IMR-90 (cell line): Measurements from ENCODE around the gene SPHK1. TPM values are rescaled to one million over a fixed set of nuclear protein-coding genes. Genes with fewer than 3 reads are reported as not detected.

Source experiments
- ATAC-seq: fragments of 200-7000 bp; cut with Tn5 transposase; 2 replicates; pipeline ENCODE4 v1.9.1; 2020; ENCODE audit warnings: low read depth, mild to moderate bottlenecking, moderate library complexity
- BruUV-seq: library from RNA; stranded (reverse); fragments of 400-500 nt; replicated peaks from 2 replicates; lab custom pipeline; 2021; lab: Mats Ljungman, UMichigan
- CTCF ChIA-PET: fragments of 300-600 bp; formaldehyde crosslinking; extraction: SDS; loops from one replicate; lab custom pipeline; 2021; ENCODE audit warnings: antibody characterized with exemption; lab: Yijun Ruan, JAX
- POLR2A ChIA-PET: fragments of 300-600 bp; sonication (Branson Sonifier 250); formaldehyde crosslinking; loops from one replicate; lab custom pipeline; 2022; ENCODE audit warnings: antibody characterized with exemption; ENCODE audit not compliant: unreplicated experiment; lab: Charles Lee
- DNase-seq: peaks from one replicate; pipeline ENCODE4 v3.0.0; 2013
- H2AFZ ChIP-seq: replicated peaks from 2 replicates; pipeline ENCODE3; 2013; ENCODE audit warnings: low read length, mild to moderate bottlenecking; ENCODE audit not compliant: poor library complexity
- H2AK5ac ChIP-seq: 2 replicates; pipeline ENCODE4 v1.6.1; 2013; ENCODE audit warnings: low read depth, low read length, inconsistent platforms
- H2AK9ac ChIP-seq: replicated peaks from 2 replicates; pipeline ENCODE3; 2013; ENCODE audit warnings: mild to moderate bottlenecking, low read depth, low read length, moderate library complexity; ENCODE audit not compliant: poor library complexity
- H2BK120ac ChIP-seq: 2 replicates; pipeline ENCODE4 v1.6.1; 2013; ENCODE audit warnings: low read depth, low read length, inconsistent platforms
- H2BK15ac ChIP-seq: 3 replicates; pipeline ENCODE4 v1.6.1; 2013; ENCODE audit warnings: low read depth, low read length, inconsistent platforms
- H2BK20ac ChIP-seq: 2 replicates; pipeline ENCODE4 v1.6.1; 2013; ENCODE audit warnings: low read depth, mild to moderate bottlenecking, inconsistent platforms, low read length, moderate library complexity
- H2BK5ac ChIP-seq: 2 replicates; pipeline ENCODE4 v1.6.1; 2013; ENCODE audit warnings: mild to moderate bottlenecking, low read depth, low read length, inconsistent platforms; ENCODE audit not compliant: poor library complexity, severe bottlenecking
- H3K14ac ChIP-seq: replicated peaks from 2 replicates; pipeline ENCODE4 v1.6.1; 2013; ENCODE audit warnings: low read depth, low read length, inconsistent platforms
- H3K18ac ChIP-seq: 2 replicates; pipeline ENCODE4 v1.6.1; 2013; ENCODE audit warnings: low read depth, low read length, control low read depth
- H3K23ac ChIP-seq: 2 replicates; pipeline ENCODE4 v1.6.1; 2013; ENCODE audit warnings: low read depth, low read length, inconsistent platforms
- H3K27ac ChIP-seq: 2 replicates; pipeline ENCODE4 v1.5.1; 2013; ENCODE audit warnings: mild to moderate bottlenecking, control low read depth, low read length; ENCODE audit not compliant: insufficient read depth
- H3K27me3 ChIP-seq: 2 replicates; pipeline ENCODE4 v1.6.1; 2013; ENCODE audit warnings: low read length; ENCODE audit not compliant: control insufficient read depth, insufficient read depth
- H3K36me3 ChIP-seq: 2 replicates; pipeline ENCODE4 v1.6.1; 2013; ENCODE audit warnings: low read length, mixed read lengths; ENCODE audit not compliant: control insufficient read depth, insufficient read depth
- H3K4ac ChIP-seq: 2 replicates; pipeline ENCODE4 v1.6.1; 2013; ENCODE audit warnings: low read depth, low read length, inconsistent platforms
- H3K4me1 ChIP-seq: 2 replicates; pipeline ENCODE4 v1.6.1; 2013; ENCODE audit warnings: low read length, mixed read lengths; ENCODE audit not compliant: control insufficient read depth, insufficient read depth
- H3K4me2 ChIP-seq: 2 replicates; pipeline ENCODE4 v1.6.1; 2013; ENCODE audit warnings: low read depth, mild to moderate bottlenecking, control low read depth, low read length, moderate library complexity
- H3K4me3 ChIP-seq: 2 replicates; pipeline ENCODE4 v1.5.1; 2013; ENCODE audit warnings: low read depth, mild to moderate bottlenecking, control low read depth, low read length, moderate library complexity; ENCODE audit not compliant: insufficient read depth
- H3K56ac ChIP-seq: 2 replicates; pipeline ENCODE4 v1.6.1; 2013; ENCODE audit warnings: low read length, inconsistent platforms; ENCODE audit not compliant: insufficient read depth; ENCODE audit errors: extremely low read depth
- H3K79me1 ChIP-seq, 2 experiments: 2 replicates each; pipeline ENCODE4 v1.6.1; 2013; ENCODE audit warnings: low read length in 2 of 2, inconsistent platforms in 1 of 2, low read depth in 1 of 2
- H3K9ac ChIP-seq: 2 replicates; pipeline ENCODE4 v1.6.1; 2013; ENCODE audit warnings: low read depth, low read length, control low read depth
- H3K9me1 ChIP-seq: 2 replicates; pipeline ENCODE4 v1.6.1; 2013; ENCODE audit warnings: low read length, inconsistent platforms; ENCODE audit not compliant: insufficient read depth
- H3K9me3 ChIP-seq: 2 replicates; pipeline ENCODE4 v1.6.1; 2013; ENCODE audit warnings: low read length; ENCODE audit not compliant: control insufficient read depth, insufficient read depth
- H4K20me1 ChIP-seq: 2 replicates; pipeline ENCODE4 v1.6.1; 2013; ENCODE audit warnings: low read length, inconsistent platforms; ENCODE audit not compliant: insufficient read depth
- H4K5ac ChIP-seq: 2 replicates; pipeline ENCODE4 v1.6.1; 2013; ENCODE audit warnings: mild to moderate bottlenecking, low read depth, low read length, control low read depth
- H4K8ac ChIP-seq, 2 experiments: 2 replicates each; pipeline ENCODE4 v1.6.1; 2013; ENCODE audit warnings: low read depth in 2 of 2, low read length in 2 of 2, control low read depth in 1 of 2, inconsistent platforms in 1 of 2
- H4K91ac ChIP-seq: 2 replicates; pipeline ENCODE4 v1.6.1; 2013; ENCODE audit warnings: low read depth, low read length, inconsistent platforms; ENCODE audit not compliant: insufficient read depth
- BHLHE40 ChIP-seq: fragments of 150-350 bp; IDR thresholded peaks from 2 replicates; pipeline ENCODE4 v1.6.1; 2016; ENCODE audit warnings: mild to moderate bottlenecking, low read depth, low read length
- CEBPB ChIP-seq: IDR thresholded peaks from 2 replicates; pipeline ENCODE4 v1.6.1; 2012; ENCODE audit warnings: low read depth, low read length, improper control_type of control experiment
- CHD1 ChIP-seq: IDR thresholded peaks from 2 replicates; pipeline ENCODE4 v1.6.1; 2012; ENCODE audit warnings: low read depth, low read length, improper control_type of control experiment
- CTCF ChIP-seq: conservative IDR thresholded peaks from 2 replicates; pipeline ENCODE4 v1.5.1; 2012; ENCODE audit warnings: mild to moderate bottlenecking, low read depth, low read length, improper control_type of control experiment
- ELK1 ChIP-seq: fragments of 150-350 bp; IDR thresholded peaks from 2 replicates; pipeline ENCODE4 v1.6.1; 2016; ENCODE audit warnings: low read depth, mild to moderate bottlenecking, low read length, moderate library complexity, borderline replicate concordance
- FOS ChIP-seq: fragments of 150-350 bp; IDR thresholded peaks from 2 replicates; pipeline ENCODE4 v1.6.1; 2016; ENCODE audit warnings: low read depth, low read length
- MAFK ChIP-seq: IDR thresholded peaks from 2 replicates; pipeline ENCODE4 v1.6.1; 2012; ENCODE audit warnings: low read depth, low read length, improper control_type of control experiment
- MAZ ChIP-seq: IDR thresholded peaks from 2 replicates; pipeline ENCODE4 v1.6.1; 2012; ENCODE audit warnings: low read depth, mild to moderate bottlenecking, low read length, improper control_type of control experiment, moderate library complexity, borderline replicate concordance
- MXI1 ChIP-seq: IDR thresholded peaks from 2 replicates; pipeline ENCODE4 v1.6.1; 2012; ENCODE audit warnings: low read depth, mild to moderate bottlenecking, low read length, moderate library complexity, borderline replicate concordance
- NFE2L2 ChIP-seq: fragments of 150-350 bp; IDR thresholded peaks from 2 replicates; pipeline ENCODE4 v1.6.1; 2016; ENCODE audit warnings: low read depth, mild to moderate bottlenecking, low read length
- POLR2A ChIP-seq: IDR thresholded peaks from 2 replicates; pipeline ENCODE4 v1.6.1; 2012; ENCODE audit warnings: mild to moderate bottlenecking, low read depth, low read length
- RAD21 ChIP-seq: IDR thresholded peaks from 2 replicates; pipeline ENCODE4 v1.6.1; 2012; ENCODE audit warnings: low read length, improper control_type of control experiment
- RCOR1 ChIP-seq: IDR thresholded peaks from 2 replicates; pipeline ENCODE4 v1.6.1; 2012; ENCODE audit warnings: mild to moderate bottlenecking, low read length, improper control_type of control experiment; ENCODE audit not compliant: insufficient replicate concordance
- RFX5 ChIP-seq: IDR thresholded peaks from 2 replicates; pipeline ENCODE4 v1.8.0; 2012; ENCODE audit warnings: low read depth, mild to moderate bottlenecking, low read length, moderate library complexity
- SMC3 ChIP-seq: fragments of 150-350 bp; IDR thresholded peaks from 2 replicates; pipeline ENCODE4 v1.6.1; 2016; ENCODE audit warnings: low read depth, mild to moderate bottlenecking, antibody characterized with exemption, low read length, moderate library complexity
- USF2 ChIP-seq: fragments of 150-350 bp; IDR thresholded peaks from 2 replicates; pipeline ENCODE4 v1.6.1; 2017; ENCODE audit warnings: mild to moderate bottlenecking, antibody characterized with exemption, low read length, low read depth
- WGBS, 2 experiments: methylation state at CpG; one replicate each; pipeline versions ENCODE4 v1.1.5 to v1.1.7; 2013; ENCODE audit warnings: missing lambda C conversion rate in 2 of 2; ENCODE audit not compliant: insufficient read length in 1 of 2; ENCODE audit errors: extremely low coverage in 2 of 2; 5-methylcytosine and 5-hydroxymethylcytosine counted together
- dilution Hi-C: fragments of 300-500 bp; cut with HindIII; formaldehyde crosslinking; loops from one replicate; pipeline ENCODE4 v1.14.3; 2018; ENCODE audit warnings: low sequenced_read_pairs; ENCODE audit not compliant: unreplicated experiment
- in situ Hi-C: fragments of 300-500 bp; cut with MboI; formaldehyde crosslinking; loops from 3 replicates; pipeline ENCODE4 v1.14.3; 2019; ENCODE audit warnings: low sequenced_read_pairs, inconsistent platforms, mixed read lengths
- intact Hi-C: fragments of 100-400 bp; cut with micrococcal nuclease; formaldehyde crosslinking; loops from 2 replicates; pipeline ENCODE4 v1.10.0; 2022
- polyA plus RNA-seq, 3 experiments: library from polyadenylated mRNA; depleted of rRNA; stranded (reverse); fragments of >200 nt; gene quantifications; 2 replicates each; pipeline ENCODE4 v1.2.3, GENCODE V29; 2012; ENCODE audit warnings: low replicate concordance in 1 of 3
- total RNA-seq: library from RNA; depleted of rRNA; stranded (reverse); fragments of >200 nt; gene quantifications from 2 replicates; pipeline ENCODE4 v1.2.3, GENCODE V29; 2012

The SPHK1 gene
- total and polyA plus RNA-seq, 2 of the 4 experiments (the other 2 are of a cell fraction): 44.4 to 82.7 TPM

- Histone ChIP-seq H3K4me2 (no peak overlapping the region), H2AFZ (no peak overlapping the region), H4K8ac (no peak overlapping the region), H3K14ac (no peak overlapping the region), H3K79me1 (peaks cover 0 to 5% of the 10 kb centered on the region in 2 experiments; a peak in 2 of 4 replicates), H3K56ac (no peak overlapping the region), H2AK9ac (no peak overlapping the region), H3K18ac (no peak overlapping the region), H4K91ac (no peak overlapping the region), H2BK120ac (no peak overlapping the region), H3K27ac (no peak overlapping the region), H2BK15ac (no peak overlapping the region), H3K4me3 (no peak overlapping the region), H2AK5ac (no peak overlapping the region), H3K4ac (no peak overlapping the region), H4K20me1 (peaks cover 11% of the 10 kb centered on the region), H3K4me1 (no peaks in the 10 kb centered on the region), H2BK5ac (no peak overlapping the region), H3K23ac (no peak overlapping the region), H3K9ac (no peak overlapping the region), H3K36me3 (peaks cover 55% of the 10 kb centered on the region), H3K27me3 (no peaks in the 10 kb centered on the region), H3K9me1 (0 out of 2 replicates have a peak, but pooled peaks cover 4% of the 10 kb centered on the region), H2BK20ac (no peak overlapping the region), H4K5ac (no peak overlapping the region), H3K9me3 (no peaks in the 10 kb centered on the region)
- ChIA-PET POLR2A (no interaction called here), CTCF (interaction anchor here (0.7 kb wide), 1 partner anchor 394 kb away, joined by 4 read pairs; no protein-coding TSS in a partner anchor)
- DNase-seq (no peak), ATAC-seq (no peak)
- TF ChIP-seq RCOR1 (no peak), FOS (no peak), BHLHE40 (no peak), POLR2A (no peak), MXI1 (no peak), SMC3 (no peak), CHD1 (no peak), USF2 (no peak), ELK1 (no peak), CTCF (no peak), MAZ (no peak), CEBPB (no peak), NFE2L2 (no peak), RAD21 (no peak), MAFK (no peak), RFX5 (no peak)
- in situ Hi-C loops (no loop called here), intact Hi-C loops (no loop called here), dilution Hi-C loops (no loop called here)
- no TSS peak for BruUV-seq
- WGBS, 2 experiments: 95% methylated on average over 3 of the region's 10 CpGs; no CpG with 5 or more reads in 1 of the 2 experiments
These were observed 9.8 kb downstream of the SPHK1 start for GRCh38 chr17:76394166-76394565.
